ENCODE measurements around the gene KIRREL3. TPM values are rescaled to one million over a fixed set of nuclear protein-coding genes. Genes with fewer than 3 reads are reported as not detected.

KIRREL3 gene
- total and polyA plus RNA-seq, 2 of the 4 experiments (the other 2 are of a cell fraction), result 10.9 to 15.9 TPM

DNA sequence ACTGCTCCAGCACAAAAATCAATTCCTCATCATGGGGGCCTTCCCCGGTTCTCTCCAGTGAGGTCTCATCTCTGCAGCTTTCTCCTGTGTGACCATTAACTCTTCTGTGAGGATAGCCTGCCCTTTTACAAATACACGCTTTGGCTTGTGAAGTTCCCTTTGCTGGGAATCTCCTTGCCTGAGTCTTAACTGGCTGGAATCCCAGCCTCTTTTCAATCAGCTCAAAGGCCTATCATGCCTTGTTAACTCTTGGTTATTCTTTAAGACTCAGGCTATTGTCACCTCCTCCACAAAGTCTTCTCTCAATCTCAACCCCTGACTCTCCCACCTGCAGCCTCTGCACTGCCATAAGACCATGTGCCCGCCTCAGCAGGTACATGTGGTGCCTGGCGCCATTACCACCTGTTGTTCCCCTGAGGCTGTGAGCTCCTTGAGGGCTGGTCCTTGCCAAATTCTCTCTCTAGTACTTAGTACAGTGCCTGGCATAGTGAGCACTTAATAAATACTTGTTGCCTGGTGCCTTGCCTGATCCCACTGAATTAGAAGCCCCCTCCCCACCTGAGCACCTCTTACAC lies 516.9 kb downstream of the KIRREL3 start:
- dilution Hi-C loops (cut with HindIII; ENCODE audit: low sequenced_read_pairs, unreplicated experiment), result no loop called here
- H3K14ac ChIP-seq (replicated peaks; ENCODE audit: low read depth, low read length), result peak overlapping the region; percentile 69; the same call in 1 of the 2 replicates
- peak overlapping the region in 1 of 2 experiments; percentile 68; a peak in 1 of 4 replicates for H4K8ac ChIP-seq (ENCODE audit: low read depth in 2 of 2, low read length in 2 of 2)
- intact Hi-C loops (cut with micrococcal nuclease), result no loop called here
- H4K20me1 ChIP-seq (ENCODE audit: insufficient read depth, low read length), result no peaks in the 10 kb centered on the region
- H2AFZ ChIP-seq (replicated peaks; ENCODE audit: low read length, poor library complexity), result no peak overlapping the region
- no TSS peak for BruUV-seq (replicated peaks)
- H2AK5ac ChIP-seq (ENCODE audit: low read depth, low read length), result peak overlapping the region; percentile 57; the same call in 1 of the 2 replicates
- H3K27me3 ChIP-seq (ENCODE audit: control insufficient read depth, insufficient read depth, low read length), result no peaks in the 10 kb centered on the region
- H3K9me3 ChIP-seq (ENCODE audit: control insufficient read depth, insufficient read depth, low read length), result no peaks in the 10 kb centered on the region
- 89% methylated on average over 4 of the region's 4 CpGs; no CpG with 5 or more reads in 1 of the 2 experiments for whole genome bisulfite sequencing, 2 experiments (ENCODE audit: extremely low coverage in 2 of 2, insufficient read length in 1 of 2)
- H2AK9ac ChIP-seq (replicated peaks; ENCODE audit: low read depth, low read length, poor library complexity), result peak overlapping the region; percentile 6
- peaks cover 21% of the 10 kb centered on the region for H3K4me1 ChIP-seq (ENCODE audit: control insufficient read depth, insufficient read depth, low read length)
- peak overlapping the region; percentile 67 for H4K91ac ChIP-seq (ENCODE audit: insufficient read depth, low read depth, low read length)
- CTCF ChIA-PET, result interaction anchor here (0.7 to 1.8 kb wide), 2 partner anchors 173 to 1832 kb away, joined by 3 to 6 read pairs; no protein-coding TSS in a partner anchor
- DNase-seq, result no peak
- no peak for ATAC-seq (ENCODE audit: low read depth)
- peak overlapping the region; percentile 86 for H2BK5ac ChIP-seq (ENCODE audit: low read depth, low read length, poor library complexity, severe bottlenecking)
- H2BK120ac ChIP-seq (ENCODE audit: low read depth, low read length), result peak overlapping the region; percentile 89
- peak overlapping the region; percentile 61 for H3K4me2 ChIP-seq (ENCODE audit: low read depth, low read length)
- H3K36me3 ChIP-seq (ENCODE audit: control insufficient read depth, insufficient read depth, low read length), result no peaks in the 10 kb centered on the region
- peak overlapping the region; percentile 97 for H3K18ac ChIP-seq (ENCODE audit: low read depth, low read length)
- H2BK15ac ChIP-seq (ENCODE audit: low read depth, low read length), result peak overlapping the region; percentile 39; the same call in 2 of the 3 replicates
- no peak overlapping the region for H3K9ac ChIP-seq (ENCODE audit: low read depth, low read length)
- peak overlapping the region; percentile 80 for H3K4ac ChIP-seq (ENCODE audit: low read depth, low read length)
- POLR2A ChIA-PET (ENCODE audit: unreplicated experiment), result no interaction called here
- H4K5ac ChIP-seq (ENCODE audit: low read depth, low read length), result peak overlapping the region; percentile 84
- H3K4me3 ChIP-seq (ENCODE audit: insufficient read depth, low read depth, low read length), result no peak overlapping the region
- H3K23ac ChIP-seq (ENCODE audit: low read depth, low read length), result no peak overlapping the region; the same call in 1 of the 2 replicates
- in situ Hi-C loops (cut with MboI; ENCODE audit: low sequenced_read_pairs), result no loop called here
- H3K9me1 ChIP-seq (ENCODE audit: insufficient read depth, low read length), result peaks cover 12% of the 10 kb centered on the region; the same call in 1 of the 2 replicates
- TF ChIP-seq MAZ (IDR thresholded peaks at IDR 0.05; ENCODE audit: borderline replicate concordance, low read depth, low read length), result no peak
- TF ChIP-seq, protein P1, sequence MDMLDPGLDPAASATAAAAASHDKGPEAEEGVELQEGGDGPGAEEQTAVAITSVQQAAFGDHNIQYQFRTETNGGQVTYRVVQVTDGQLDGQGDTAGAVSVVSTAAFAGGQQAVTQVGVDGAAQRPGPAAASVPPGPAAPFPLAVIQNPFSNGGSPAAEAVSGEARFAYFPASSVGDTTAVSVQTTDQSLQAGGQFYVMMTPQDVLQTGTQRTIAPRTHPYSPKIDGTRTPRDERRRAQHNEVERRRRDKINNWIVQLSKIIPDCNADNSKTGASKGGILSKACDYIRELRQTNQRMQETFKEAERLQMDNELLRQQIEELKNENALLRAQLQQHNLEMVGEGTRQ (IDR thresholded peaks at IDR 0.05; ENCODE audit: low read depth, low read length), result no peak
- no peak for TF ChIP-seq MAFK (IDR thresholded peaks at IDR 0.05; ENCODE audit: low read depth, low read length)
- no peak for TF ChIP-seq MXI1 (IDR thresholded peaks at IDR 0.05; ENCODE audit: borderline replicate concordance, low read depth, low read length)
- TF ChIP-seq SMC3 (IDR thresholded peaks at IDR 0.05; ENCODE audit: low read depth, low read length), result no peak
- no peak for TF ChIP-seq NFE2L2 (IDR thresholded peaks at IDR 0.05; ENCODE audit: low read depth, low read length)
- no peak for TF ChIP-seq RCOR1 (IDR thresholded peaks at IDR 0.05; ENCODE audit: insufficient replicate concordance, low read length)
- TF ChIP-seq, protein P2, sequence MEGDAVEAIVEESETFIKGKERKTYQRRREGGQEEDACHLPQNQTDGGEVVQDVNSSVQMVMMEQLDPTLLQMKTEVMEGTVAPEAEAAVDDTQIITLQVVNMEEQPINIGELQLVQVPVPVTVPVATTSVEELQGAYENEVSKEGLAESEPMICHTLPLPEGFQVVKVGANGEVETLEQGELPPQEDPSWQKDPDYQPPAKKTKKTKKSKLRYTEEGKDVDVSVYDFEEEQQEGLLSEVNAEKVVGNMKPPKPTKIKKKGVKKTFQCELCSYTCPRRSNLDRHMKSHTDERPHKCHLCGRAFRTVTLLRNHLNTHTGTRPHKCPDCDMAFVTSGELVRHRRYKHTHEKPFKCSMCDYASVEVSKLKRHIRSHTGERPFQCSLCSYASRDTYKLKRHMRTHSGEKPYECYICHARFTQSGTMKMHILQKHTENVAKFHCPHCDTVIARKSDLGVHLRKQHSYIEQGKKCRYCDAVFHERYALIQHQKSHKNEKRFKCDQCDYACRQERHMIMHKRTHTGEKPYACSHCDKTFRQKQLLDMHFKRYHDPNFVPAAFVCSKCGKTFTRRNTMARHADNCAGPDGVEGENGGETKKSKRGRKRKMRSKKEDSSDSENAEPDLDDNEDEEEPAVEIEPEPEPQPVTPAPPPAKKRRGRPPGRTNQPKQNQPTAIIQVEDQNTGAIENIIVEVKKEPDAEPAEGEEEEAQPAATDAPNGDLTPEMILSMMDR (conservative IDR thresholded peaks at IDR 0.05; ENCODE audit: low read depth, low read length), result no peak
- TF ChIP-seq CHD1 (IDR thresholded peaks at IDR 0.05; ENCODE audit: low read depth, low read length), result no peak
- TF ChIP-seq CEBPB (IDR thresholded peaks at IDR 0.05; ENCODE audit: low read depth, low read length), result no peak
- no peak for TF ChIP-seq POLR2A (IDR thresholded peaks at IDR 0.05; ENCODE audit: low read depth, low read length)
- TF ChIP-seq, protein P3, sequence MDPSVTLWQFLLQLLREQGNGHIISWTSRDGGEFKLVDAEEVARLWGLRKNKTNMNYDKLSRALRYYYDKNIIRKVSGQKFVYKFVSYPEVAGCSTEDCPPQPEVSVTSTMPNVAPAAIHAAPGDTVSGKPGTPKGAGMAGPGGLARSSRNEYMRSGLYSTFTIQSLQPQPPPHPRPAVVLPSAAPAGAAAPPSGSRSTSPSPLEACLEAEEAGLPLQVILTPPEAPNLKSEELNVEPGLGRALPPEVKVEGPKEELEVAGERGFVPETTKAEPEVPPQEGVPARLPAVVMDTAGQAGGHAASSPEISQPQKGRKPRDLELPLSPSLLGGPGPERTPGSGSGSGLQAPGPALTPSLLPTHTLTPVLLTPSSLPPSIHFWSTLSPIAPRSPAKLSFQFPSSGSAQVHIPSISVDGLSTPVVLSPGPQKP (IDR thresholded peaks at IDR 0.05; ENCODE audit: borderline replicate concordance, low read depth, low read length), result no peak
- TF ChIP-seq BHLHE40 (IDR thresholded peaks at IDR 0.05; ENCODE audit: low read depth, low read length), result no peak
- H2BK20ac ChIP-seq (ENCODE audit: low read depth, low read length), result peak overlapping the region; percentile 78
- peak overlapping the region; percentile 72; the same call in 1 of the 2 replicates for H3K27ac ChIP-seq (ENCODE audit: insufficient read depth, low read length)
- H3K56ac ChIP-seq (ENCODE audit: extremely low read depth, insufficient read depth, low read length), result no peak overlapping the region
- H3K79me1 ChIP-seq (ENCODE audit: low read depth in 1 of 2, low read length in 2 of 2), result no peaks in the 10 kb centered on the region

Measured in IMR-90 (cell line).